HCT116 (cell line): ENCODE measurements around the gene GSC2. TPM values are rescaled to one million over a fixed set of nuclear protein-coding genes. Genes with fewer than 3 reads are reported as not detected.
A peak's percentile ranks its signal among the peaks of the same experiment; 100 is the strongest.

Experiments
- ATAC-seq: fragments of 200-7000 bp; cut with Tn5 transposase; 2 replicates; pipeline ENCODE4 v1.9.1; 2020; ENCODE audit warnings: mild to moderate bottlenecking, moderate library complexity
- BruUV-seq: library from RNA; stranded (reverse); fragments of 400-500 nt; replicated peaks from 2 replicates; lab custom pipeline; 2021; lab: Mats Ljungman, UMichigan
- CTCF ChIA-PET: fragments of 300-600 bp; sonication (Branson Sonifier 250); formaldehyde crosslinking; loops from one replicate; lab custom pipeline; 2021; ENCODE audit warnings: antibody characterized with exemption; lab: Charles Lee
- POLR2A ChIA-PET: fragments of 300-600, 350-600 bp; sonication (Branson Sonifier 250); formaldehyde crosslinking; loops from one replicate; lab custom pipeline; 2021; ENCODE audit warnings: antibody characterized with exemption; lab: Charles Lee
- RAD21 ChIA-PET, 2 experiments: fragments of 300-600 bp; sonication (Branson Sonifier 250); formaldehyde crosslinking; loops; one replicate each; lab custom pipeline; 2023; ENCODE audit warnings: low total read pairs in 2 of 2; ENCODE audit not compliant: uncharacterized antibody in 2 of 2, unreplicated experiment in 2 of 2, low non-redundant PET in 1 of 2; lab: Charles Lee
- DNase-seq: peaks from one replicate; pipeline ENCODE4 v3.0.0-alpha.2; 2010; ENCODE audit warnings: low read depth, low spot score
- H2AFZ ChIP-seq: fragments of 200-600 bp; shearing (Covaris generic), sonication (generic); 2 replicates; pipeline ENCODE4 v1.6.1; 2017; ENCODE audit warnings: low read depth, mixed run types, mixed read lengths, antibody characterized with exemption, low read length; ENCODE audit not compliant: poor library complexity, severe bottlenecking
- H3K27ac ChIP-seq: 2 replicates; pipeline ENCODE4 v1.5.1; 2012; ENCODE audit warnings: low read depth, low read length
- H3K27me3 ChIP-seq: fragments of 200-600 bp; sonication (generic); 2 replicates; pipeline ENCODE4 v1.6.1; 2016; ENCODE audit warnings: mixed run types, low read length, mixed read lengths; ENCODE audit not compliant: insufficient read depth
- H3K36me3 ChIP-seq, 2 experiments: fragments of 200-500 bp in 1 of 2; fragments of 200-600 bp in 1 of 2; sonication (Bioruptor generic) in 1 of 2; sonication (generic) in 1 of 2; 2 replicates each; pipeline versions ENCODE4 v1.5.1 to v1.6.1; 2014 to 2016; ENCODE audit warnings: low read length in 2 of 2, inconsistent platforms in 1 of 2, mixed read lengths in 1 of 2, mixed run types in 1 of 2; ENCODE audit not compliant: insufficient read depth in 2 of 2, control insufficient read depth in 1 of 2
- H3K4me1 ChIP-seq, 2 experiments: fragments of 200-600 bp in 1 of 2; sonication (generic) in 1 of 2; 2 replicates each; pipeline versions ENCODE4 v1.5.1 to v1.6.1; 2012 to 2017; ENCODE audit warnings: low read length in 2 of 2, inconsistent platforms in 1 of 2, mild to moderate bottlenecking in 1 of 2, mixed read lengths in 1 of 2, mixed run types in 1 of 2, moderate library complexity in 1 of 2; ENCODE audit not compliant: insufficient read depth in 2 of 2, control insufficient read depth in 1 of 2
- H3K4me2 ChIP-seq: fragments of 200-600 bp; sonication (generic); 2 replicates; pipeline ENCODE4 v1.6.1; 2017; ENCODE audit warnings: mixed run types, low read length, mixed read lengths
- H3K4me3 ChIP-seq, 2 experiments: fragments of 200-600 bp in 1 of 2; sonication (generic) in 1 of 2; replicated peaks in 1 of 2; 2 replicates each; pipeline ENCODE4 v1.5.1; 2011 to 2016; ENCODE audit warnings: low read length in 2 of 2, control low read depth in 1 of 2, low read depth in 1 of 2, mild to moderate bottlenecking in 1 of 2, mixed read lengths in 1 of 2, mixed run types in 1 of 2
- H3K79me2 ChIP-seq: fragments of 200-600 bp; sonication (generic); 2 replicates; pipeline ENCODE4 v1.6.1; 2017; ENCODE audit warnings: mild to moderate bottlenecking, mixed run types, low read length, moderate library complexity, mixed read lengths; ENCODE audit not compliant: insufficient read depth
- H3K9ac ChIP-seq: fragments of 200-600 bp; sonication (generic); 2 replicates; pipeline ENCODE4 v1.6.1; 2016; ENCODE audit warnings: low read length, mixed read lengths
- H3K9me2 ChIP-seq: fragments of 200-600 bp; sonication (generic), shearing (Covaris generic); 2 replicates; pipeline ENCODE4 v1.6.1; 2017; ENCODE audit warnings: mixed run types, mild to moderate bottlenecking, moderate library complexity; ENCODE audit not compliant: insufficient read depth
- H3K9me3 ChIP-seq, 2 experiments: fragments of 200-500 bp in 1 of 2; fragments of 200-600 bp in 1 of 2; sonication (Bioruptor generic) in 1 of 2; sonication (generic) in 1 of 2; 2 replicates each; pipeline ENCODE4 v1.6.1; 2014 to 2017; ENCODE audit warnings: low read length in 2 of 2, mixed read lengths in 2 of 2, inconsistent platforms in 1 of 2, low read depth in 1 of 2, mild to moderate bottlenecking in 1 of 2, mixed run types in 1 of 2, moderate library complexity in 1 of 2; ENCODE audit not compliant: control insufficient read depth in 1 of 2, insufficient read depth in 1 of 2
- H4K20me1 ChIP-seq: fragments of 200-600 bp; sonication (generic), shearing (Covaris generic); 2 replicates; pipeline ENCODE4 v1.6.1; 2017; ENCODE audit warnings: mixed run types, mild to moderate bottlenecking, moderate library complexity; ENCODE audit not compliant: insufficient read depth
- ATF3 ChIP-seq: IDR thresholded peaks from 2 replicates; pipeline ENCODE4 v1.6.1; 2012
- POLR2A ChIP-seq: IDR thresholded peaks from 2 replicates; pipeline ENCODE4 v1.7.0; 2011; ENCODE audit warnings: borderline replicate concordance; ENCODE audit not compliant: insufficient read depth, insufficient read length; ENCODE audit errors: extremely low read depth
- intact Hi-C: fragments of 100-400 bp; cut with micrococcal nuclease; formaldehyde crosslinking; loops from 2 replicates; pipeline ENCODE4 v1.10.0; 2022
- total RNA-seq: library from RNA; stranded (reverse); gene quantifications from one replicate; pipeline ENCODE4 v1.2.1, GENCODE V29; 2021; ENCODE audit not compliant: unreplicated experiment
- TF ChIP-seq, protein P1 (sequence below): IDR thresholded peaks from 2 replicates; pipeline ENCODE4 v1.6.1; 2011; ENCODE audit warnings: mild to moderate bottlenecking, low read length, moderate library complexity; ENCODE audit not compliant: insufficient replicate concordance; ENCODE audit errors: extremely low read depth
- TF ChIP-seq, protein P2 (sequence below): IDR thresholded peaks from 2 replicates; pipeline ENCODE4 v1.6.1; 2012; ENCODE audit warnings: low read depth

Gene GSC2
- total RNA-seq, 1 experiment from 2014 or later: not detected

DNA sequence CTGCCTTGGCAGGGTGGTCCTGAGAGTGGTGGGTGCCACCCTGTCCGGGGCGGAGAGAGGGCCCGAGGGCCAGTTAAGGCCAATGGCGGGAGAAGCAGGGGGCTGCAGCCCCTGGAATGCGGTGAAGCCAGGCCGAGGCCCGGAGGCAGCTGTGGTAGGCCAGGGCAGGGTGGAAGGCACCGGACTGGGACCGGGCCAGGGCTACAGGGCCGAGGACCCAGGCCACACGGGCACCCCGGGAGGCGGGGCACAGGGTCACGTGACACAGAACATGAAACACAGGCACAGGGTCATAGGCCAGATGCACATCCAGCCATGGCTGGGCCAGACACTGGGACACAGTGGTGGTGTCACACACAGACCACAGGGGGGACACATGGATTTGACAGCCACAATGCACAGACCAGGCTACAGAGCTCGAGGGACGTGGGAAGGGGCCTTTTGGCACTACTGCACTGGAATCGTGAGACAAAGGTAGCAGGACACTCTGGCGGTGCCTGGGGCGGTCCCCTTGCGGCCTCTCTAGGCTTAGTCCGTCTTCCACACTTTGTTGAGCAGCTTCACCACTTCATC lies 25.6 kb upstream of the GSC2 start:
- H3K4me2 ChIP-seq: peak overlapping the region; percentile 95; the same call in 1 of the 2 replicates
- no peaks in the 10 kb centered on the region for H3K27me3 ChIP-seq
- H2AFZ ChIP-seq: no peak overlapping the region
- H3K27ac ChIP-seq: peak overlapping the region; percentile 88
- H3K9ac ChIP-seq: no peak overlapping the region
- ChIA-PET POLR2A (no interaction called here), RAD21 (no interaction called here), CTCF (no interaction called here)
- H3K4me3 ChIP-seq: no peak overlapping the region
- no peaks in the 10 kb centered on the region for H4K20me1 ChIP-seq
- BruUV-seq: no TSS peak
- no peaks in the 10 kb centered on the region for H3K9me3 ChIP-seq
- H3K79me2 ChIP-seq: peaks cover 62% of the 10 kb centered on the region
- H3K36me3 ChIP-seq: no peaks in the 10 kb centered on the region
- no peak for DNase-seq
- H3K4me1 ChIP-seq: peaks cover 11 to 67% of the 10 kb centered on the region in 2 experiments
- no peak for TF ChIP-seq ATF3
- TF ChIP-seq, protein P1, sequence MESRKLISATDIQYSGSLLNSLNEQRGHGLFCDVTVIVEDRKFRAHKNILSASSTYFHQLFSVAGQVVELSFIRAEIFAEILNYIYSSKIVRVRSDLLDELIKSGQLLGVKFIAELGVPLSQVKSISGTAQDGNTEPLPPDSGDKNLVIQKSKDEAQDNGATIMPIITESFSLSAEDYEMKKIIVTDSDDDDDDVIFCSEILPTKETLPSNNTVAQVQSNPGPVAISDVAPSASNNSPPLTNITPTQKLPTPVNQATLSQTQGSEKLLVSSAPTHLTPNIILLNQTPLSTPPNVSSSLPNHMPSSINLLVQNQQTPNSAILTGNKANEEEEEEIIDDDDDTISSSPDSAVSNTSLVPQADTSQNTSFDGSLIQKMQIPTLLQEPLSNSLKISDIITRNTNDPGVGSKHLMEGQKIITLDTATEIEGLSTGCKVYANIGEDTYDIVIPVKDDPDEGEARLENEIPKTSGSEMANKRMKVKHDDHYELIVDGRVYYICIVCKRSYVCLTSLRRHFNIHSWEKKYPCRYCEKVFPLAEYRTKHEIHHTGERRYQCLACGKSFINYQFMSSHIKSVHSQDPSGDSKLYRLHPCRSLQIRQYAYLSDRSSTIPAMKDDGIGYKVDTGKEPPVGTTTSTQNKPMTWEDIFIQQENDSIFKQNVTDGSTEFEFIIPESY: no peak
- TF ChIP-seq, protein P2, sequence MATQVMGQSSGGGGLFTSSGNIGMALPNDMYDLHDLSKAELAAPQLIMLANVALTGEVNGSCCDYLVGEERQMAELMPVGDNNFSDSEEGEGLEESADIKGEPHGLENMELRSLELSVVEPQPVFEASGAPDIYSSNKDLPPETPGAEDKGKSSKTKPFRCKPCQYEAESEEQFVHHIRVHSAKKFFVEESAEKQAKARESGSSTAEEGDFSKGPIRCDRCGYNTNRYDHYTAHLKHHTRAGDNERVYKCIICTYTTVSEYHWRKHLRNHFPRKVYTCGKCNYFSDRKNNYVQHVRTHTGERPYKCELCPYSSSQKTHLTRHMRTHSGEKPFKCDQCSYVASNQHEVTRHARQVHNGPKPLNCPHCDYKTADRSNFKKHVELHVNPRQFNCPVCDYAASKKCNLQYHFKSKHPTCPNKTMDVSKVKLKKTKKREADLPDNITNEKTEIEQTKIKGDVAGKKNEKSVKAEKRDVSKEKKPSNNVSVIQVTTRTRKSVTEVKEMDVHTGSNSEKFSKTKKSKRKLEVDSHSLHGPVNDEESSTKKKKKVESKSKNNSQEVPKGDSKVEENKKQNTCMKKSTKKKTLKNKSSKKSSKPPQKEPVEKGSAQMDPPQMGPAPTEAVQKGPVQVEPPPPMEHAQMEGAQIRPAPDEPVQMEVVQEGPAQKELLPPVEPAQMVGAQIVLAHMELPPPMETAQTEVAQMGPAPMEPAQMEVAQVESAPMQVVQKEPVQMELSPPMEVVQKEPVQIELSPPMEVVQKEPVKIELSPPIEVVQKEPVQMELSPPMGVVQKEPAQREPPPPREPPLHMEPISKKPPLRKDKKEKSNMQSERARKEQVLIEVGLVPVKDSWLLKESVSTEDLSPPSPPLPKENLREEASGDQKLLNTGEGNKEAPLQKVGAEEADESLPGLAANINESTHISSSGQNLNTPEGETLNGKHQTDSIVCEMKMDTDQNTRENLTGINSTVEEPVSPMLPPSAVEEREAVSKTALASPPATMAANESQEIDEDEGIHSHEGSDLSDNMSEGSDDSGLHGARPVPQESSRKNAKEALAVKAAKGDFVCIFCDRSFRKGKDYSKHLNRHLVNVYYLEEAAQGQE: no peak
- TF ChIP-seq POLR2A: peak; percentile 23
- no peaks in the 10 kb centered on the region for H3K9me2 ChIP-seq
- intact Hi-C loops: no loop called here
- no peak for ATAC-seq
